Stimulated activated naive B cell treated with anti-CD40 and anti-IgM and Interleukin-4, amounts not matched to agents 10 μg/mL and 1 μg/mL and 100 μg/mL, for 72 hours (primary cell): Measurements from ENCODE around the gene KLF13.

ENCODE experiments used
- ATAC-seq, 2 donors: fragments of 150-1000 bp; cut with Tn5 transposase; replicated peaks; 2 replicates each; pipeline ENCODE4 v1.10.0; 2021; ENCODE audit warnings: moderate library complexity in 1 of 2
- DNase-seq: peaks from one replicate; pipeline ENCODE4 v3.0.0; 2021
- H3K27ac Mint-ChIP-seq: one replicate; pipeline ENCODE4 v1.8.0; 2022; ENCODE audit warnings: mild to moderate bottlenecking, mixed read lengths
- H3K27me3 Mint-ChIP-seq, 2 donors: one replicate each; pipeline ENCODE4 v1.8.0; 2022; ENCODE audit warnings: mixed read lengths in 2 of 2
- H3K36me3 Mint-ChIP-seq, 2 donors: one replicate each; pipeline ENCODE4 v1.8.0; 2022; ENCODE audit warnings: mixed read lengths in 2 of 2, mild to moderate bottlenecking in 1 of 2
- H3K4me1 Mint-ChIP-seq, 2 donors: one replicate each; pipeline ENCODE4 v1.8.0; 2022; ENCODE audit warnings: mixed read lengths in 2 of 2, mild to moderate bottlenecking in 1 of 2
- H3K4me3 Mint-ChIP-seq, 2 donors: one replicate each; pipeline ENCODE4 v1.8.0; 2022; ENCODE audit warnings: mild to moderate bottlenecking in 2 of 2, mixed read lengths in 2 of 2, moderate library complexity in 1 of 2
- H3K9me3 Mint-ChIP-seq, 2 donors: one replicate each; pipeline ENCODE4 v1.8.0; 2022; ENCODE audit warnings: mixed read lengths in 2 of 2, mild to moderate bottlenecking in 1 of 2

The KLF13 gene

GRCh38 chr15:31381801-31382712, 55.4 kb downstream of the KLF13 start:
- no peaks in the 10 kb centered on the region for H3K27me3 Mint-ChIP-seq
- H3K36me3 Mint-ChIP-seq: peaks cover 28 to 45% of the 10 kb centered on the region in 2 donors
- peak overlapping the region; percentile 26 for H3K27ac Mint-ChIP-seq
- ATAC-seq (peak; percentile 16 to 30), DNase-seq (no peak)
- H3K9me3 Mint-ChIP-seq: peaks cover 0 to 4% of the 10 kb centered on the region in 2 donors
- no peak overlapping the region for H3K4me3 Mint-ChIP-seq
- peaks cover 19 to 38% of the 10 kb centered on the region in 2 donors for H3K4me1 Mint-ChIP-seq

GRCh38 chr15:31382713-31383045, 56.0 kb downstream of the KLF13 start:
- Mint-ChIP-seq H3K4me3 (no peak overlapping the region), H3K27me3 (no peaks in the 10 kb centered on the region), H3K9me3 (peaks cover 0 to 4% of the 10 kb centered on the region in 2 donors), H3K4me1 (peaks cover 19 to 38% of the 10 kb centered on the region in 2 donors), H3K27ac (no peak overlapping the region), H3K36me3 (peaks cover 28 to 45% of the 10 kb centered on the region in 2 donors)
- no peak for DNase-seq
- ATAC-seq: peak in 1 of 2 donors; percentile 9

GRCh38 chr15:31383139-31383538, 56.5 kb downstream of the KLF13 start:
- Mint-ChIP-seq H3K36me3 (peaks cover 28 to 43% of the 10 kb centered on the region in 2 donors), H3K27me3 (no peaks in the 10 kb centered on the region), H3K4me3 (no peak overlapping the region), H3K4me1 (peaks cover 20 to 33% of the 10 kb centered on the region in 2 donors), H3K9me3 (peaks cover 0 to 4% of the 10 kb centered on the region in 2 donors), H3K27ac (peak overlapping the region; percentile 51)
- DNase-seq (no peak), ATAC-seq (no peak)

- Mint-ChIP-seq H3K27me3 (no peaks in the 10 kb centered on the region), H3K27ac (no peak overlapping the region), H3K9me3 (peaks cover 0 to 4% of the 10 kb centered on the region in 2 donors), H3K4me1 (peaks cover 15 to 22% of the 10 kb centered on the region in 2 donors), H3K4me3 (no peak overlapping the region), H3K36me3 (peaks cover 19 to 29% of the 10 kb centered on the region in 2 donors)
- ATAC-seq: no peak
- DNase-seq: no peak
Observed at GRCh38 chr15:31384568-31384967, 57.9 kb downstream of the KLF13 start.

GRCh38 chr15:31385736-31386135, 59.1 kb downstream of the KLF13 start:
- H3K36me3 Mint-ChIP-seq: peaks cover 7 to 17% of the 10 kb centered on the region in 2 donors
- no peaks in the 10 kb centered on the region for H3K27me3 Mint-ChIP-seq
- peaks cover 0 to 4% of the 10 kb centered on the region in 2 donors for H3K9me3 Mint-ChIP-seq
- H3K4me3 Mint-ChIP-seq: no peak overlapping the region
- H3K4me1 Mint-ChIP-seq: peaks cover 15 to 22% of the 10 kb centered on the region in 2 donors
- DNase-seq (no peak), ATAC-seq (no peak)
- H3K27ac Mint-ChIP-seq: no peak overlapping the region

- DNase-seq (no peak), ATAC-seq (no peak)
- peaks cover 2 to 9% of the 10 kb centered on the region in 2 donors for H3K36me3 Mint-ChIP-seq
- no peaks in the 10 kb centered on the region for H3K9me3 Mint-ChIP-seq
- H3K4me3 Mint-ChIP-seq: no peak overlapping the region
- no peaks in the 10 kb centered on the region for H3K27me3 Mint-ChIP-seq
- H3K27ac Mint-ChIP-seq: no peak overlapping the region
- H3K4me1 Mint-ChIP-seq: peaks cover 15 to 16% of the 10 kb centered on the region in 2 donors
Observed at GRCh38 chr15:31387092-31387478, 60.5 kb downstream of the KLF13 start.

- ATAC-seq: no peak
- H3K4me1 Mint-ChIP-seq: peaks cover 14 to 16% of the 10 kb centered on the region in 2 donors
- H3K36me3 Mint-ChIP-seq: peaks cover 1 to 8% of the 10 kb centered on the region in 2 donors
- no peak overlapping the region for H3K4me3 Mint-ChIP-seq
- DNase-seq: no peak
- H3K9me3 Mint-ChIP-seq: no peaks in the 10 kb centered on the region
- peak overlapping the region; percentile 37 for H3K27ac Mint-ChIP-seq
- no peaks in the 10 kb centered on the region for H3K27me3 Mint-ChIP-seq
Observed at GRCh38 chr15:31387479-31388118, 61.0 kb downstream of the KLF13 start.

GRCh38 chr15:31389576-31389975, 62.9 kb downstream of the KLF13 start:
- H3K4me1 Mint-ChIP-seq: peaks cover 14 to 27% of the 10 kb centered on the region in 2 donors
- peaks cover 0 to 1% of the 10 kb centered on the region in 2 donors for H3K36me3 Mint-ChIP-seq
- H3K9me3 Mint-ChIP-seq: no peaks in the 10 kb centered on the region
- no peak for ATAC-seq
- H3K27ac Mint-ChIP-seq: no peak overlapping the region
- no peak overlapping the region for H3K4me3 Mint-ChIP-seq
- no peak for DNase-seq
- H3K27me3 Mint-ChIP-seq: no peaks in the 10 kb centered on the region

- Mint-ChIP-seq H3K4me3 (no peak overlapping the region), H3K9me3 (no peaks in the 10 kb centered on the region), H3K27ac (no peak overlapping the region), H3K36me3 (no peaks in the 10 kb centered on the region), H3K4me1 (peaks cover 14 to 27% of the 10 kb centered on the region in 2 donors), H3K27me3 (no peaks in the 10 kb centered on the region)
- DNase-seq (no peak), ATAC-seq (no peak)
Observed at GRCh38 chr15:31390029-31390428, 63.4 kb downstream of the KLF13 start.

- Mint-ChIP-seq H3K27ac (no peak overlapping the region), H3K4me3 (no peak overlapping the region), H3K4me1 (peaks cover 10 to 21% of the 10 kb centered on the region in 2 donors), H3K27me3 (no peaks in the 10 kb centered on the region), H3K36me3 (no peaks in the 10 kb centered on the region), H3K9me3 (no peaks in the 10 kb centered on the region)
- no peak for DNase-seq
- ATAC-seq: no peak
Observed at GRCh38 chr15:31390777-31391486, 64.3 kb downstream of the KLF13 start.

- no peaks in the 10 kb centered on the region for H3K36me3 Mint-ChIP-seq
- H3K4me3 Mint-ChIP-seq: peak overlapping the region; percentile 90 to 93
- H3K9me3 Mint-ChIP-seq: no peaks in the 10 kb centered on the region
- peak overlapping the region; percentile 93 for H3K27ac Mint-ChIP-seq
- DNase-seq: peak; percentile 69
- no peaks in the 10 kb centered on the region for H3K27me3 Mint-ChIP-seq
- ATAC-seq: peak; percentile 88 to 92
- peaks cover 11 to 20% of the 10 kb centered on the region in 2 donors for H3K4me1 Mint-ChIP-seq
Observed at GRCh38 chr15:31391687-31392671, 65.3 kb downstream of the KLF13 start.

- peak overlapping the region; percentile 71 for H3K27ac Mint-ChIP-seq
- no peaks in the 10 kb centered on the region for H3K27me3 Mint-ChIP-seq
- DNase-seq (no peak), ATAC-seq (peak; percentile 40 to 41)
- no peaks in the 10 kb centered on the region for H3K9me3 Mint-ChIP-seq
- no peaks in the 10 kb centered on the region for H3K36me3 Mint-ChIP-seq
- H3K4me1 Mint-ChIP-seq: peaks cover 6 to 27% of the 10 kb centered on the region in 2 donors
- peak overlapping the region; percentile 90 to 93 for H3K4me3 Mint-ChIP-seq
Observed at GRCh38 chr15:31392761-31393401, 66.2 kb downstream of the KLF13 start.
